ENCODE results near the gene BAHD1.
A peak's percentile ranks its signal among the peaks of the same experiment; 100 is the strongest.

DNA sequence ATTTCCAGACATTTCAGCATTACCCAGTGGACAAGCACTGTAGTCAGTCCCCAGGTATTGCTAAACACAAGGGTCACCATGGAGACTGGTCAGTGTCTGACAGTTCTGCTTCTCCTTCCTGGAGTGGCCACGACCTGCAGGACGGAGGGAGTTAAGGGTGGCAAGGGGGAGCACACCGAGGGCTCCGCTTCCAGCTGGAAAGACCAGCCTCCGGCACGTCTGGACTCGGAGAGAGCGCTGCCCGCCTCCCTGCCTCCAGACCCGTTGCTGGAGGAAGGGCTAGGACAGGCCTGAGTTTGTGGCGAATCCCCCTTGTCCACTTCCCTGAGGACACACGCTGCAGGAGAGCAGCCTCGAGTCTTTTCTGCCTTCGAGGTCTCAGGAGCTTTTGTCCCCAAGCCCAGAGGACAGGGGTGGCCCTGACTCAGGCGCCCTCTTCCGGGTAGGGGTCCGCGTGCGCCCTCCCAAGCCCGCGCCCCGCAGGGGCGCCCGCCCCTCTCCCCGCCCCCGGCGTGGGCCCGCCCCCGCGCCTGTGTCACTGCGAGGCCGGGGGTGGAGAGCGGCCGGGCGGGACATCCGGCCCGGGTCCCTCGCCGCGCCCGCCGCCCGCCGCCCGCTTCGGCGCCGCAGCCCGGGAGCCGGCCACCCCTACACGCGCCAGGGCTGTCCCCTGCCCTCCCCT lies 29.8 kb downstream of the BAHD1 start, which contains the start of gene CHST14:
- TF ChIP-seq ZBTB33 (IDR thresholded peaks at IDR 0.05; ENCODE audit: borderline replicate concordance, low read depth): no peak
- 0 out of 2 replicates have a peak, but pooled peaks have one; percentile 43 for TF ChIP-seq MXI1 (IDR thresholded peaks at IDR 0.05; ENCODE audit: low read depth, low read length)
- no peak for TF ChIP-seq CTCF (IDR thresholded peaks at IDR 0.05)
- 0 out of 2 replicates have a peak, but pooled peaks have one; percentile 13 for TF ChIP-seq RAD21 (IDR thresholded peaks at IDR 0.05; ENCODE audit: low read length)
- no peak for TF ChIP-seq RFX5 (IDR thresholded peaks at IDR 0.05; ENCODE audit: low read length)
- no peak for TF ChIP-seq NRF1 (IDR thresholded peaks at IDR 0.05; ENCODE audit: low read depth, low read length)
- no peak for TF ChIP-seq REST (IDR thresholded peaks at IDR 0.05; ENCODE audit: low read depth, low read length)
- TF ChIP-seq EZH2phosphoT487 (IDR thresholded peaks at IDR 0.05; ENCODE audit: borderline replicate concordance, low read depth): no peak
- no peak for TF ChIP-seq JUND (IDR thresholded peaks at IDR 0.05)
